Adrenal gland (tissue), 5 donors: ENCODE results near the gene BOLA3.

ENCODE experiments used
- CTCF ChIP-seq, 6 experiments: fragments of 450-650 bp in 4 of 6; fragments of 200-600 bp in 2 of 6; sonication (generic) in 1 of 6; IDR thresholded peaks; 1 replicate in 5 of 6; 2 replicates in 1 of 6; pipeline versions ENCODE4 v1.5.1 to v1.8.0; 2016 to 2021; ENCODE audit warnings: antibody characterized with exemption in 6 of 6, mild to moderate bottlenecking in 2 of 6, moderate library complexity in 1 of 6
- POLR2A ChIP-seq, 2 donors: fragments of 450-650 bp; IDR thresholded peaks; one replicate each; pipeline ENCODE4 v1.6.1; 2017; ENCODE audit warnings: antibody characterized with exemption in 2 of 2, mild to moderate bottlenecking in 2 of 2, moderate library complexity in 1 of 2
- donor health status: DM: no; HTN: no; CAD: no.

GRCh38 chr2:74100254-74101216 lies 47.2 kb downstream of the BOLA3 start:
- TF ChIP-seq CTCF (IDR thresholded peaks at IDR 0.05) = no peak
- TF ChIP-seq POLR2A (IDR thresholded peaks at IDR 0.05) = no peak
